ENCODE data around the gene PDE4D. TPM values are rescaled to one million over a fixed set of nuclear protein-coding genes. Genes with fewer than 3 reads are reported as not detected.

PDE4D gene
- total RNA-seq, 4 donors from 2014 or later, result 6.7 to 21.0 (median 15.0) TPM

DNA sequence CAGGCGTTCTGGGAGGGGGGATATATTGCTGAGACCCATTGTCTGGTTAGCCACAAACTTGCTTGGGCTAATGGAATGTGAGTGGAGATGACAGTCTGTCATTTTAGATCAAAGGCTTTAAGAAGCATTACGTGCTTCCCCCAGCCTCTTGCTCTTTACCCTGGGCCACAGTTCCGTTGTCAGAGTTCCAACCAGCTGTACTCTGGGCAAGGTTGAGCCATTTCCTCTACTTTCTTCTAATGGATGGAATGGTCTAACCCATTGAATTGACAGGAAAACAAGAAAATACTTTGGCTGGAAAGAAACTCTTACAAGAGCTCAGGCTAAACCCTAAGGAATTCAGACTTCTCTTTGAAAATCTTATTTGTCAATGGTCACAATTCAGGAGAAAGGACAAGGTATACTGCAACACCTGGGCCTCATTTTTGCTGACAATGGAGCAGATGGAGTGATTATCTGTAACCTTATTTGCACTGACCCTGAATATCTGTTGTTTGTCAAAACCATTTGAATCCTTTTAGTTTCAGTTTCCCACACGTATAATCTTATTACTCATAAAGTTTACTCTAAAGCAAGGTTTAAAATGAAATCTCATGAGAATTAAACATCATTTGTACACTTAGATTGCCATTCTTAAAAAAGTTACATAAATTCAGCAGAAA, 231.4 kb downstream of the PDE4D start:
- 52 to 54% methylated on average over 4 of the region's 4 CpGs for WGBS, 2 donors
- intact Hi-C loops (cut with DNase I; ENCODE audit: low total_unique reads), result loop anchor here (10.0 kb wide), 1 partner anchor 277 kb away; no protein-coding TSS in a partner anchor
- H3K4me3 ChIP-seq (ENCODE audit: low read depth, poor library complexity, severe bottlenecking), result no peak overlapping the region
- no peak for DNase-seq (ENCODE audit: low spot score in 2 of 2)
- TF ChIP-seq POLR2A (IDR thresholded peaks at IDR 0.05), result no peak
- TF ChIP-seq, protein P1, sequence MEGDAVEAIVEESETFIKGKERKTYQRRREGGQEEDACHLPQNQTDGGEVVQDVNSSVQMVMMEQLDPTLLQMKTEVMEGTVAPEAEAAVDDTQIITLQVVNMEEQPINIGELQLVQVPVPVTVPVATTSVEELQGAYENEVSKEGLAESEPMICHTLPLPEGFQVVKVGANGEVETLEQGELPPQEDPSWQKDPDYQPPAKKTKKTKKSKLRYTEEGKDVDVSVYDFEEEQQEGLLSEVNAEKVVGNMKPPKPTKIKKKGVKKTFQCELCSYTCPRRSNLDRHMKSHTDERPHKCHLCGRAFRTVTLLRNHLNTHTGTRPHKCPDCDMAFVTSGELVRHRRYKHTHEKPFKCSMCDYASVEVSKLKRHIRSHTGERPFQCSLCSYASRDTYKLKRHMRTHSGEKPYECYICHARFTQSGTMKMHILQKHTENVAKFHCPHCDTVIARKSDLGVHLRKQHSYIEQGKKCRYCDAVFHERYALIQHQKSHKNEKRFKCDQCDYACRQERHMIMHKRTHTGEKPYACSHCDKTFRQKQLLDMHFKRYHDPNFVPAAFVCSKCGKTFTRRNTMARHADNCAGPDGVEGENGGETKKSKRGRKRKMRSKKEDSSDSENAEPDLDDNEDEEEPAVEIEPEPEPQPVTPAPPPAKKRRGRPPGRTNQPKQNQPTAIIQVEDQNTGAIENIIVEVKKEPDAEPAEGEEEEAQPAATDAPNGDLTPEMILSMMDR (IDR thresholded peaks at IDR 0.05), result no peak

DNA sequence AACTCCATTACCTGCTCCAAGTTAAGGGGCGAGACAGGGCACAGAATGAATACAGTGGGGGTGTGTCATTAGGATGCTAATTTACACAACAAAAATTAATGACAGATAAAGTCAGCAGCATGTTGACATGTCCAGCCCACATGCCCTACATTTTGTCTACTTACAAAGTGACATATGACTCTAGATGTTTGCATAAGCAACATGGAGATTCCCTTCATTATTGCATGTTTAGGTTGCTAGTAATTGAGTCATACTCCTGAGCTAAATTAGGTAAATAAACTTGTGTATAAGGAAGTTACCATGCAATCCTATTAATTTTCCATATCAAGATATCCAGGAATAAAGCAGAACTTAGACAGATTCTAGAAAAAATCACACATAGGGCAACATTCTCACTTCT, 232.2 kb downstream of the PDE4D start:
- no peak for TF ChIP-seq POLR2A (IDR thresholded peaks at IDR 0.05)
- TF ChIP-seq, protein P1 (IDR thresholded peaks at IDR 0.05), result no peak
- no peak for DNase-seq (ENCODE audit: low spot score in 2 of 2)
- intact Hi-C loops (cut with DNase I; ENCODE audit: low total_unique reads), result loop anchor here (10.0 kb wide), 1 partner anchor 277 kb away; no protein-coding TSS in a partner anchor
- 76 to 83% methylated on average over 1 of the region's 1 CpG for WGBS, 2 donors
- no peak overlapping the region for H3K4me3 ChIP-seq (ENCODE audit: low read depth, poor library complexity, severe bottlenecking)

DNA sequence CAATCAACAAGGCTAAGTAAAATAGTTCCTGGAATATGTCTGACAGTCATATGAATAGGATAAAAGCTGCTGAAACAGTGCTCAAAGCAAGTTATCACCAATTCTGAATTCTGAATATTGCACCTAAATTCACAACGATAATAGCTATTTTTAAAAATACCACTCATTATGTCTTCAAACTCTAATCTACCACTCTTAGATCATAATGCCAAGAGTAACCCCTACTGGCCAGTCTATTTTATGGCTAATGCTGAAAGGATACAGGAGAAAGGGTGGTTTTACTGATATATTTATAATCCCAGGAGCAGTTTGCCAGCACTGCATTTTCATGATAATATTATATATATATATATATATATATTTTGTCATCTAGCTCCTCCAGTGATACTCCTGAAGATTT, 232.8 kb downstream of the PDE4D start:
- intact Hi-C loops (cut with DNase I; ENCODE audit: low total_unique reads), result loop anchor here (10.0 kb wide), 1 partner anchor 276 kb away; no protein-coding TSS in a partner anchor
- no peak overlapping the region for H3K4me3 ChIP-seq (ENCODE audit: low read depth, poor library complexity, severe bottlenecking)
- DNase-seq (ENCODE audit: low spot score in 2 of 2), result no peak
- WGBS, 2 donors, result 44 to 49% methylated on average over 1 of the region's 1 CpG
- no peak for TF ChIP-seq POLR2A (IDR thresholded peaks at IDR 0.05)
- TF ChIP-seq, protein P1 (IDR thresholded peaks at IDR 0.05), result no peak

DNA sequence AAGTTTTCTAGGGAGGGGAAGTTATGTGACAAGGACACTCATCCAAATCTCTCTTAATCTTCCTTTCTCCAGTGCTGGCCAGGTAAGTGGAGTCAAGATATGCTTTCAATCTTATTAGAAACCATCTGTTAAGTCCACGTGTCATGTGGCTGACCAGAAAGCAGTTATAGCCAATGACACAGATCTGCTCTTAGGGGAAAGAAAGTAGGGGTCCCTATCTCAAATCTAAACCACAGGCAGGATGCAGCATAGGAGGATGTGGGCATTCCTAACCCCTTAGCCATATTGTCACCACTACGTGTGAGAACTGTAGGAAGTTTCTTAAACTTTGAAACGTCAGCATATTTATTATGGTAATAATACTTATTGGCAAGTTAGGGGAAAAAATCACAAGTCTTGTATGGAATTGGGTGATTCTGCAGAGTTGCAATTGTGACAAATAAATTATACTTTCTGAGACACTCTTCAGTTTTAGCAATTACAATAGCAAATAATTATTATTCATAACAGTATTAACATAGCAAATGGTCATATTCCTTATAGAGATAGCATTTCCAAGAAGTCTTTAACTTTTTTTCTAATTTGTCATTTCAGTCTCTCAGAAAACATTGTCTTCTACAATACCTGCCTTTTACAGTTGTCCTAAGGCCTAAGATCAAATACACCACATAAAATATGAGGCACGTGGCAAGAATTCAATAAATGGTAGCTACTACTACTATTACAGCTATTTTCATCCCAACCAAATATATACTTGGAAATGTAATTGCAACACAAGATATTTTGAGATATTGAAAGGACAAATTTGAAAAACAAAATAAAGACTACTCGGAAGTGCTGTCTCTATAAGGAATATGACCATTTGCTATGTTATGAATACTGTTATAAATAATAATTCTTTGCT, 236.9 kb downstream of the PDE4D start:
- TF ChIP-seq POLR2A (IDR thresholded peaks at IDR 0.05), result no peak
- TF ChIP-seq, protein P1 (IDR thresholded peaks at IDR 0.05), result no peak
- H3K4me3 ChIP-seq (ENCODE audit: low read depth, poor library complexity, severe bottlenecking), result no peak overlapping the region
- intact Hi-C loops (cut with DNase I; ENCODE audit: low total_unique reads), result no loop called here
- 86% methylated on average over 5 of the region's 5 CpGs for WGBS, 2 donors
- no peak for DNase-seq (ENCODE audit: low spot score in 2 of 2)

DNA sequence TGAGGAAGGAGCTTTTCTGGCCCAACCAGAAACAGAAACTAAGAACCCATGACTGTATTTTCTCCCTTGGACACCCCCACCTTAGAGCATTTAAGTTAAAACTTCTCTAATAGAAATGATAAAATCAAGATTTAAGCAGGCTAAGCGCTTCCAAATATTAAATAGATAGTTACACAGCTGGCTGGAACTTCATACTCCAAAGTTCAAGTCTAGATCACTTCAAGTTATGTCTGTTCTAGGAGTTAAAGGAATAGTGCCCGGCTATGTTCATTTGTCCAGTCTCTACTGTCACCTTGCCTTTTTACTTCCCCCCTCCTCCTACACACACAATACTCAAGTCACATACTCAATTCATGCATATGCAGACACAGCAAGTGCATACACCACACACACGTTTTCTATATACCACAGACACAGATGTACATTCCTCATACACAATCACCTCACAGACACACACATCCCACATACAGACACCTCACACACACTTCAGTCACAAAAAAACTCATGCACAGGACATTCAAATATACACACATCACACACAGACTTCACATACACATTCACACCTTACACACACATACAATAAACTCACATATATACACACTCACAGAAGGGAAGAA, 237.7 kb downstream of the PDE4D start:
- DNase-seq (ENCODE audit: low spot score in 2 of 2), result no peak
- TF ChIP-seq, protein P1 (IDR thresholded peaks at IDR 0.05), result no peak
- no peak for TF ChIP-seq POLR2A (IDR thresholded peaks at IDR 0.05)
- H3K4me3 ChIP-seq (ENCODE audit: low read depth, poor library complexity, severe bottlenecking), result no peak overlapping the region
- intact Hi-C loops (cut with DNase I; ENCODE audit: low total_unique reads), result no loop called here
- WGBS, 2 donors, result 85 to 87% methylated on average over 3 of the region's 3 CpGs
